AG04450 (cell line): Measurements from ENCODE around the gene PLXNA2. TPM values are rescaled to one million over a fixed set of nuclear protein-coding genes. Genes with fewer than 3 reads are reported as not detected.

ENCODE experiments used
- CTCF ChIA-PET: fragments of 300-600, 350-600 bp; formaldehyde crosslinking; extraction: SDS; loops from one replicate; lab custom pipeline; 2022; ENCODE audit warnings: antibody characterized with exemption, inconsistent platforms; lab: Charles Lee
- POLR2A ChIA-PET: fragments of 350-600 bp; formaldehyde crosslinking; extraction: SDS; loops from one replicate; lab custom pipeline; 2021; ENCODE audit warnings: antibody characterized with exemption, inconsistent platforms; lab: Yijun Ruan, JAX
- DNase-seq: peaks from one replicate; pipeline ENCODE4 v3.0.0-alpha.2; 2011; ENCODE audit warnings: low read depth, low spot score
- H3K27ac ChIP-seq: one replicate; pipeline ENCODE4 v1.5.1; 2012; ENCODE audit warnings: low read depth, low read length, control low read depth
- H3K27me3 ChIP-seq: one replicate; pipeline ENCODE4 v1.6.0; 2012; ENCODE audit warnings: low read length; ENCODE audit not compliant: control insufficient read depth, insufficient read depth
- H3K4me3 ChIP-seq: 2 replicates; pipeline ENCODE4 v1.5.1; 2011; ENCODE audit warnings: mild to moderate bottlenecking, low read depth, low read length, control low read depth
- H3K9me3 ChIP-seq: 2 replicates; pipeline ENCODE4 v1.5.1; 2012; ENCODE audit warnings: low read length; ENCODE audit not compliant: control insufficient read depth, insufficient read depth
- CTCF ChIP-seq: IDR thresholded peaks from 2 replicates; pipeline ENCODE4 v1.5.1; 2011; ENCODE audit warnings: low read depth, low read length, control low read depth, inconsistent platforms
- polyA plus RNA-seq: library from polyadenylated mRNA; depleted of rRNA; stranded (reverse); fragments of >200 nt; gene quantifications from 2 replicates; pipeline ENCODE4 v1.2.3, GENCODE V29; 2011

Gene PLXNA2
- polyA plus RNA-seq, 1 experiment = 0.10 TPM

DNA sequence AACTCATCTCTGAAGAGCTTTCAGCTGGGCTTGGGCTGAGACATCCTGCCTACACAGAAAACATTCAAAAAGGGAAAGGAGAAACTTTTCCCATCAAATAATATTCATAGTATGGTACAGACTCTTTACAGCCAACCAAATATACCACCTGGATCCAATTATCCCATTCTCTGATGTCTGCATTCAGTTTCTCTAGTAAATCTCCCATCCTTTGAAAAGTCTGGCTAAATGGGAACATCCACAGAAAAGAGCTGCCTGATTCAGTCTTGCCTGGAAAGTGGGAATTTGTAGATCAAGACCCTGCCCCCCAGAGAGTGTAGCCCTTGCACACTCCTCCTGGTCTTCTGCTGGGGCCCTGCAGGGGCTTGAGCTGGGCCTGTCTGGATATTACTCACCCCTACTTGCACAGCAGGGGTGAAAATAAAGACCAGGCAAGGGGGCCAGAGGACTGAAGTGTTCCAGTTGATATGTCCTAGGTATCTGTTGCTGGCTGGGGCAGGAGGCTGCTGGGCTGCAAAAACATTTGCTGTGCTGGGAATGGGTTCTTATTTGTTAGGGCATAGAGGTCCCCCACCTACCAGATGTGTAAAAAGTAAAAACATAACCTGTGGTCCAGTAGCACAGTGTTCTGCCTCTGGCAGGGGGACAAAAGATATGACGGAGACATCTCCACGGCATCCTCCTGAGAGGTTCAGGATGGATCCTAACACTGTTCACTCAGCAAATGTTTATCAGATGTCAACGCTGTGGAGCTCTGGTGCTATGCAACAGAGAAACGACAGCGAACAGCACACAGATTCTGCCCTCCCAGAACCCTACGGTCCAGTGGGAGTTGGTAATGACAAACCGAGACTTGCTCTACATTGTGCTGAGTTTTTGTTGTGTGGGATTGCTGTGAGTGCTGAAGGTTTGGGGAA lies 140.3 kb downstream of the PLXNA2 start:
- POLR2A ChIA-PET = no interaction called here
- DNase-seq = no peak
- no peak overlapping the region for H3K27ac ChIP-seq

GRCh38 chr1:208101661-208102431 lies 142.3 kb downstream of the PLXNA2 start:
- ChIA-PET POLR2A (no interaction called here), CTCF (interaction anchor here (0.6 to 1.4 kb wide), 4 partner anchors 80 to 143 kb away, joined by 3 to 6 read pairs (median 3); no protein-coding TSS in a partner anchor)
- Histone ChIP-seq H3K27ac (no peak overlapping the region), H3K9me3 (no peaks in the 10 kb centered on the region), H3K27me3 (no peaks in the 10 kb centered on the region), H3K4me3 (no peak overlapping the region)
- TF ChIP-seq CTCF = no peak
- DNase-seq = no peak

More for the DNA sequence above, 140.3 kb downstream of the PLXNA2 start:
- Histone ChIP-seq H3K9me3 (no peaks in the 10 kb centered on the region), H3K4me3 (no peak overlapping the region), H3K27me3 (no peaks in the 10 kb centered on the region)
- CTCF ChIA-PET = interaction anchor here (1.4 kb wide), 1 partner anchor 137 kb away, joined by 3 read pairs; no protein-coding TSS in a partner anchor
- TF ChIP-seq CTCF = no peak

DNA sequence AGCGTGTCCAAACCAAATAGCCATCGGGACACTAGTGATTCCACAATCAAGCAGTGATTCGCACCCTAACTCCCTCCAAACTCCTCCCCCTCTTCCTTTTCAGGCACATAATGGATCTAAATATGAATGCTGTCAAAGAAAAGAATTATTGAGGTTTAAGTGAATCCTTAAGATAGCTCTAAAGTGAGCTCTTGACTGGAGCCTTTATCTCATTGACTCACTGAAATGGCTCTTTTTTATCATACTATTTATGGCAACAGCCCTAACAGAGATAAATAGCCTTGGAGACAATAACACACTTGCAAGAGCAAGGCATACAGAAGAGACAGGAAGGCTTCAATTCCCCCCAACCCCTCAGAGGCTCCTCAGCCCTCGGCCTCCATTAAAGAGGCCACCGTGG lies 143.3 kb downstream of the PLXNA2 start:
- Histone ChIP-seq H3K4me3 (no peak overlapping the region), H3K27ac (no peak overlapping the region), H3K9me3 (no peaks in the 10 kb centered on the region), H3K27me3 (no peaks in the 10 kb centered on the region)
- ChIA-PET POLR2A (no interaction called here), CTCF (interaction anchor here (0.7 to 1.1 kb wide), 3 partner anchors 79 to 138 kb away, joined by 3 to 4 read pairs (median 3); no protein-coding TSS in a partner anchor)
- no peak for DNase-seq
- no peak for TF ChIP-seq CTCF

DNA sequence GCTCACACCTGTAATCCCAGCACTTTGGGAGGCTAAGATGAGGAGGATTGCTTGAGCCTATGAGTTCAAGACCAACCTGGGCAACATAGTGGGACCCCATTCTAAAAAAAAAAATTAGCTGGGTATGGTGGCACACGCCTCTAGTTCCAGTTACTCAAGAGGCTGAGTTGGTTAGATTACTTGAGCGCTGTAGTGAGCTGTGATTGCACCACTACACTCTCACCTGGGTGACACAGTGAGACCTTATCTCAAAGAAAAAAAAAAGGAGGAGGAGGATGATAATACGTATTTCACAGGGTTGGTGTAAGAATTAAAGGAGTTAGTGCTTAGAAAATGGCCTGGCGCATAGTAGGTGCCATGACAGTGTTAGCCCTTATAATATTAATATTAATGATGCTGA lies 144.1 kb downstream of the PLXNA2 start:
- TF ChIP-seq CTCF = no peak
- no peak overlapping the region for H3K27ac ChIP-seq
- no peaks in the 10 kb centered on the region for H3K9me3 ChIP-seq
- no peak for DNase-seq
- ChIA-PET POLR2A (no interaction called here), CTCF (interaction anchor here (1.1 kb wide), 1 partner anchor 78 kb away, joined by 4 read pairs; no protein-coding TSS in a partner anchor)
- no peak overlapping the region for H3K4me3 ChIP-seq
- no peaks in the 10 kb centered on the region for H3K27me3 ChIP-seq
